ENCODE measurements around the gene CREB5.

CREB5 gene

GRCh38 chr7:28724563-28724962 lies 312.2 kb downstream of the CREB5 start:
- DNase-seq: no peak

GRCh38 chr7:28725045-28725642 lies 312.8 kb downstream of the CREB5 start:
- DNase-seq: no peak

GRCh38 chr7:28725911-28726310 lies 313.6 kb downstream of the CREB5 start:
- DNase-seq: no peak

- DNase-seq: no peak
These were observed 314.2 kb downstream of the CREB5 start for GRCh38 chr7:28726555-28726954.

- DNase-seq: no peak
These were observed 317.0 kb downstream of the CREB5 start for GRCh38 chr7:28729281-28729680.

- no peak for DNase-seq
These were observed 317.4 kb downstream of the CREB5 start for GRCh38 chr7:28729727-28730126.

- no peak for DNase-seq
These were observed 318.9 kb downstream of the CREB5 start for GRCh38 chr7:28731092-28731658.

- DNase-seq: no peak
These were observed 320.0 kb downstream of the CREB5 start for GRCh38 chr7:28732071-28732869.

GRCh38 chr7:28733035-28733434 lies 320.7 kb downstream of the CREB5 start:
- DNase-seq: no peak

- DNase-seq: no peak
These were observed 326.1 kb downstream of the CREB5 start for GRCh38 chr7:28738412-28738811.

- DNase-seq: no peak
These were observed 326.8 kb downstream of the CREB5 start for GRCh38 chr7:28739128-28739527.

- no peak for DNase-seq
These were observed 327.5 kb downstream of the CREB5 start for GRCh38 chr7:28739826-28740225.

- no peak for DNase-seq
These were observed 332.6 kb downstream of the CREB5 start for GRCh38 chr7:28744951-28745350.

- no peak for DNase-seq
These were observed 333.0 kb downstream of the CREB5 start for GRCh38 chr7:28745351-28745750.

GRCh38 chr7:28747404-28747803 lies 335.1 kb downstream of the CREB5 start:
- no peak for DNase-seq

- no peak for DNase-seq
These were observed 335.5 kb downstream of the CREB5 start for GRCh38 chr7:28747854-28748253.

- no peak for DNase-seq
These were observed 336.0 kb downstream of the CREB5 start for GRCh38 chr7:28748346-28748745.

- peak in 1 of 2 experiments; percentile 19 for DNase-seq
These were observed 336.7 kb downstream of the CREB5 start for GRCh38 chr7:28748933-28749584.

GRCh38 chr7:28749638-28750037 lies 337.3 kb downstream of the CREB5 start:
- no peak for DNase-seq

GRCh38 chr7:28750981-28751380 lies 338.7 kb downstream of the CREB5 start:
- no peak for DNase-seq

GRCh38 chr7:28753613-28754012 lies 341.3 kb downstream of the CREB5 start:
- DNase-seq: no peak

GRCh38 chr7:28754027-28754426 lies 341.7 kb downstream of the CREB5 start:
- DNase-seq: no peak

- no peak for DNase-seq
These were observed 342.1 kb downstream of the CREB5 start for GRCh38 chr7:28754447-28754846.

GRCh38 chr7:28755255-28755654 lies 342.9 kb downstream of the CREB5 start:
- no peak for DNase-seq

Measured in activated T-cell treated with anti-CD3 and anti-CD28 coated beads, Interleukin-2, amount 50 U/mL, for 48 hours (primary cell).